SK-N-SH treated with all-trans-retinoic acid at 6 μM for 48 hours (cell line): Measurements from ENCODE around the gene CCT2.

Experiments used
- CSDC2 ChIP-seq: fragments of 250-450 bp; sonication (Bioruptor Pico); IDR thresholded peaks from 2 replicates; pipeline ENCODE4 v1.5.0; 2020; ENCODE audit warnings: mild to moderate bottlenecking, moderate library complexity
- CSRNP3 ChIP-seq: fragments of 250-450 bp; sonication (Bioruptor Pico); IDR thresholded peaks from 2 replicates; pipeline ENCODE4 v1.5.1; 2021; ENCODE audit warnings: mild to moderate bottlenecking, moderate library complexity
- ESRRG ChIP-seq: fragments of 250-450 bp; sonication (Bioruptor Pico); IDR thresholded peaks from 2 replicates; pipeline ENCODE4 v1.6.1; 2021; ENCODE audit warnings: mild to moderate bottlenecking
- ISL1 ChIP-seq: fragments of 250-450 bp; sonication (Bioruptor Pico); IDR thresholded peaks from 2 replicates; pipeline ENCODE4 v2.1.2; 2022; ENCODE audit warnings: mild to moderate bottlenecking, moderate library complexity
- OSR1 ChIP-seq: fragments of 250-450 bp; sonication (Bioruptor Pico); IDR thresholded peaks from 2 replicates; pipeline ENCODE4 v1.8.0; 2022; ENCODE audit warnings: moderate library complexity, mild to moderate bottlenecking, inconsistent platforms
- RARB ChIP-seq: fragments of 250-450 bp; sonication (Bioruptor Pico); IDR thresholded peaks from 2 replicates; pipeline ENCODE4 v1.8.0; 2021; ENCODE audit warnings: mild to moderate bottlenecking, moderate library complexity
- SNAI2 ChIP-seq: fragments of 250-450 bp; sonication (Bioruptor Pico); IDR thresholded peaks from 2 replicates; pipeline ENCODE4 v1.5.0; 2020; ENCODE audit warnings: mild to moderate bottlenecking, moderate library complexity
- TOX ChIP-seq: fragments of 250-450 bp; sonication (Bioruptor Pico); IDR thresholded peaks from 2 replicates; pipeline ENCODE4 v1.8.0; 2021; ENCODE audit warnings: mild to moderate bottlenecking, moderate library complexity, borderline replicate concordance
- ZFP30 ChIP-seq: fragments of 450-650 bp; formaldehyde crosslinking; IDR thresholded peaks from 2 replicates; pipeline ENCODE4 v1.5.0; 2022; ENCODE audit warnings: mild to moderate bottlenecking, moderate library complexity
- ZNF565 ChIP-seq: fragments of 450-650 bp; formaldehyde crosslinking; conservative IDR thresholded peaks from 2 replicates; pipeline ENCODE4 v1.5.0; 2020; ENCODE audit warnings: low read depth, mild to moderate bottlenecking, moderate library complexity
- TF ChIP-seq, protein P1 (sequence below): fragments of 250-450 bp; sonication (Bioruptor Pico); IDR thresholded peaks from 2 replicates; pipeline ENCODE4 v1.8.0; 2020; ENCODE audit warnings: mild to moderate bottlenecking, moderate library complexity, borderline replicate concordance
- TF ChIP-seq, protein P2 (sequence below): fragments of 250-450 bp; sonication (Bioruptor Pico); IDR thresholded peaks from 2 replicates; pipeline ENCODE4 v1.5.1; 2020; ENCODE audit warnings: low read depth, mild to moderate bottlenecking, moderate library complexity

GRCh38 chr12:69575346-69575745, 9.9 kb upstream of the CCT2 start:
- TF ChIP-seq, protein P1, sequence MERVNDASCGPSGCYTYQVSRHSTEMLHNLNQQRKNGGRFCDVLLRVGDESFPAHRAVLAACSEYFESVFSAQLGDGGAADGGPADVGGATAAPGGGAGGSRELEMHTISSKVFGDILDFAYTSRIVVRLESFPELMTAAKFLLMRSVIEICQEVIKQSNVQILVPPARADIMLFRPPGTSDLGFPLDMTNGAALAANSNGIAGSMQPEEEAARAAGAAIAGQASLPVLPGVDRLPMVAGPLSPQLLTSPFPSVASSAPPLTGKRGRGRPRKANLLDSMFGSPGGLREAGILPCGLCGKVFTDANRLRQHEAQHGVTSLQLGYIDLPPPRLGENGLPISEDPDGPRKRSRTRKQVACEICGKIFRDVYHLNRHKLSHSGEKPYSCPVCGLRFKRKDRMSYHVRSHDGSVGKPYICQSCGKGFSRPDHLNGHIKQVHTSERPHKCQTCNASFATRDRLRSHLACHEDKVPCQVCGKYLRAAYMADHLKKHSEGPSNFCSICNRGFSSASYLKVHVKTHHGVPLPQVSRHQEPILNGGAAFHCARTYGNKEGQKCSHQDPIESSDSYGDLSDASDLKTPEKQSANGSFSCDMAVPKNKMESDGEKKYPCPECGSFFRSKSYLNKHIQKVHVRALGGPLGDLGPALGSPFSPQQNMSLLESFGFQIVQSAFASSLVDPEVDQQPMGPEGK (CRISPR knock-in tag) = no peak
- TF ChIP-seq ZFP30 (CRISPR knock-in tag) (no peak), ZNF565 (CRISPR knock-in tag) (no peak), OSR1 (CRISPR knock-in tag) (no peak), ISL1 (CRISPR knock-in tag) (no peak), SNAI2 (no peak), CSDC2 (no peak), RARB (CRISPR knock-in tag) (no peak), ESRRG (no peak), TOX (CRISPR knock-in tag) (no peak), CSRNP3 (CRISPR knock-in tag) (no peak)
- TF ChIP-seq, protein P2, sequence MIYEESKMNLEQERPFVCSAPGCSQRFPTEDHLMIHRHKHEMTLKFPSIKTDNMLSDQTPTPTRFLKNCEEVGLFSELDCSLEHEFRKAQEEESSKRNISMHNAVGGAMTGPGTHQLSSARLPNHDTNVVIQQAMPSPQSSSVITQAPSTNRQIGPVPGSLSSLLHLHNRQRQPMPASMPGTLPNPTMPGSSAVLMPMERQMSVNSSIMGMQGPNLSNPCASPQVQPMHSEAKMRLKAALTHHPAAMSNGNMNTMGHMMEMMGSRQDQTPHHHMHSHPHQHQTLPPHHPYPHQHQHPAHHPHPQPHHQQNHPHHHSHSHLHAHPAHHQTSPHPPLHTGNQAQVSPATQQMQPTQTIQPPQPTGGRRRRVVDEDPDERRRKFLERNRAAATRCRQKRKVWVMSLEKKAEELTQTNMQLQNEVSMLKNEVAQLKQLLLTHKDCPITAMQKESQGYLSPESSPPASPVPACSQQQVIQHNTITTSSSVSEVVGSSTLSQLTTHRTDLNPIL (CRISPR knock-in tag) = no peak
